Tibial nerve (tissue), 3 donors: ENCODE results near the gene TTC21A.

Experiments used
- POLR2A ChIP-seq, 2 donors: fragments of 450-650 bp; IDR thresholded peaks; one replicate each; pipeline ENCODE4 v1.6.1; 2017; ENCODE audit warnings: antibody characterized with exemption in 2 of 2, mild to moderate bottlenecking in 2 of 2, moderate library complexity in 2 of 2
- TF ChIP-seq, protein P1 (sequence below), 5 experiments: fragments of 200-600 bp in 3 of 5; fragments of 450-650 bp in 2 of 5; sonication (generic) in 3 of 5; IDR thresholded peaks; one replicate each; pipeline ENCODE4 v1.5.1; 2016 to 2019; ENCODE audit warnings: antibody characterized with exemption in 5 of 5, mild to moderate bottlenecking in 3 of 5, moderate library complexity in 2 of 5

GRCh38 chr3:39067286-39067685 is 40.2 kb upstream of the TTC21A start:
- TF ChIP-seq, protein P1, sequence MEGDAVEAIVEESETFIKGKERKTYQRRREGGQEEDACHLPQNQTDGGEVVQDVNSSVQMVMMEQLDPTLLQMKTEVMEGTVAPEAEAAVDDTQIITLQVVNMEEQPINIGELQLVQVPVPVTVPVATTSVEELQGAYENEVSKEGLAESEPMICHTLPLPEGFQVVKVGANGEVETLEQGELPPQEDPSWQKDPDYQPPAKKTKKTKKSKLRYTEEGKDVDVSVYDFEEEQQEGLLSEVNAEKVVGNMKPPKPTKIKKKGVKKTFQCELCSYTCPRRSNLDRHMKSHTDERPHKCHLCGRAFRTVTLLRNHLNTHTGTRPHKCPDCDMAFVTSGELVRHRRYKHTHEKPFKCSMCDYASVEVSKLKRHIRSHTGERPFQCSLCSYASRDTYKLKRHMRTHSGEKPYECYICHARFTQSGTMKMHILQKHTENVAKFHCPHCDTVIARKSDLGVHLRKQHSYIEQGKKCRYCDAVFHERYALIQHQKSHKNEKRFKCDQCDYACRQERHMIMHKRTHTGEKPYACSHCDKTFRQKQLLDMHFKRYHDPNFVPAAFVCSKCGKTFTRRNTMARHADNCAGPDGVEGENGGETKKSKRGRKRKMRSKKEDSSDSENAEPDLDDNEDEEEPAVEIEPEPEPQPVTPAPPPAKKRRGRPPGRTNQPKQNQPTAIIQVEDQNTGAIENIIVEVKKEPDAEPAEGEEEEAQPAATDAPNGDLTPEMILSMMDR (IDR thresholded peaks at IDR 0.05), result no peak
- TF ChIP-seq POLR2A (IDR thresholded peaks at IDR 0.05), result no peak
